Activated naive CD8-positive, alpha-beta T cell treated with anti-CD3 and anti-CD28 coated beads, Interleukin-2, amount 10 ng/mL, durations not matched to agents 7 days and 5 days (primary cell): ENCODE data around the gene CDH26. TPM values are rescaled to one million over a fixed set of nuclear protein-coding genes. Genes with fewer than 3 reads are reported as not detected.

Source experiments
- ATAC-seq: fragments of 150-1000 bp; cut with Tn5 transposase; one replicate; pipeline ENCODE4 v1.10.0; 2021; ENCODE audit warnings: low read depth, moderate library complexity
- POLR2A ChIA-PET: fragments of 350-600 bp; sonication (Branson Sonifier 250); formaldehyde crosslinking; loops from one replicate; lab custom pipeline; 2021; ENCODE audit warnings: antibody characterized with exemption; lab: Charles Lee
- DNase-seq: peaks from one replicate; pipeline ENCODE4 v3.0.0; 2021
- H3K27ac Mint-ChIP-seq: one replicate; pipeline ENCODE4 v1.8.0; 2022; ENCODE audit warnings: mild to moderate bottlenecking, mixed read lengths
- H3K27me3 Mint-ChIP-seq: one replicate; pipeline ENCODE4 v1.8.0; 2022; ENCODE audit warnings: mild to moderate bottlenecking, moderate library complexity, mixed read lengths
- H3K36me3 Mint-ChIP-seq: one replicate; pipeline ENCODE4 v1.8.0; 2021; ENCODE audit warnings: mild to moderate bottlenecking, mixed read lengths
- H3K4me1 Mint-ChIP-seq: one replicate; pipeline ENCODE4 v1.8.0; 2021; ENCODE audit warnings: mixed read lengths
- H3K4me3 Mint-ChIP-seq: one replicate; pipeline ENCODE4 v1.8.0; 2022; ENCODE audit warnings: mild to moderate bottlenecking, moderate library complexity, mixed read lengths
- H3K9me3 Mint-ChIP-seq: one replicate; pipeline ENCODE4 v1.8.0; 2021; ENCODE audit warnings: mixed read lengths
- total RNA-seq, 2 experiments: library from RNA; stranded (reverse); gene quantifications; one replicate each; pipeline ENCODE4 v1.2.3, GENCODE V29; 2021

CDH26 gene
- 1 to 10 TPM; 1.9 to 2.5 TPM for total RNA-seq

DNA sequence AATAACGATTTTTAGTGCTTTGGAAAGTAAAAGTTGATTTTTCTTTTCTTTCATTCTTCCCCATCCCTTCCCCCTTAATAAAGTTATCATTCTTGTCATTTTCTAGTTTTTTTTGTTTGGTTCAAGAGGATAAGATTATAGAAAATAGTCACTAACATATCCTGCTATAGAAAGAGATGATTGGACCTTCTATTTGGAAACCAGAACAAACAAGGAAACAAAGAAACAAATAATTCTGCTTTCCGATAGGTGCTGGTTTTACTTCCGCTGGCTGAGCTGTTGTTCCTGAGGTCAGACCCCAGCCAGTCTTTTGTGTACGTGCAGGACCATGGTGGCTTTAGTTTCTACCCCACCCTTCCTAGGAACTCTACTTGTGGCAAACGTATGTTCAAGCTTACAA, at the start of gene CDH26:
CDH26 (plus strand) TSS at position 301 of the 400 bp plus-strand sequence. CDS start 304 bp downstream, outside the sequence.
- no peaks in the 10 kb centered on the region for H3K9me3 Mint-ChIP-seq
- no peaks in the 10 kb centered on the region for H3K36me3 Mint-ChIP-seq
- POLR2A ChIA-PET = no interaction called here
- ATAC-seq (no peak), DNase-seq (no peak)
- H3K4me3 Mint-ChIP-seq = no peak within 1 kb of the TSS
- no peaks in the 10 kb centered on the region for H3K27me3 Mint-ChIP-seq
- H3K27ac Mint-ChIP-seq = no peak within 1 kb of the TSS
- no peaks in the 10 kb centered on the region for H3K4me1 Mint-ChIP-seq

DNA sequence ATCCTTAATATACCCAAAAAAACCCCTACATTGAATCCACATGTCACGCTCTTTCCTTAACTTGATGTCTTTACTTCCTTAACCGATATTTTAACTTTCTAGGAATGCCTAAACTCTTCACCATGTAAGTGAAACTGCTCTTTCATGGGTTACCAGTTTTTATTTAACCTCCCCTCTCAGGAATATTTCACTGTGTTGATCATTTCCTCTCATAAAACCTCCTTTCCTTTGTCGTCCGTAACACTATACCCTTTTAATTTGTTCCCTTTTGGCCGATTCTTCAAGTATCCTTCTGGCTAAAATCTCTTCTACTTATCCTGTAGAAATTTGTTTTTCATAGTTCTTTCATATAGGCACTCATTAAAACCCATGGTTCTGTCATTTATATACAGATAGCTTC, 49.4 kb upstream of the CDH26 start:
- no peaks in the 10 kb centered on the region for H3K4me1 Mint-ChIP-seq
- H3K27me3 Mint-ChIP-seq = no peaks in the 10 kb centered on the region
- H3K36me3 Mint-ChIP-seq = no peaks in the 10 kb centered on the region
- no peak for ATAC-seq
- H3K4me3 Mint-ChIP-seq = no peak overlapping the region
- H3K9me3 Mint-ChIP-seq = no peaks in the 10 kb centered on the region
- no peak overlapping the region for H3K27ac Mint-ChIP-seq
- POLR2A ChIA-PET = no interaction called here
- DNase-seq = no peak

DNA sequence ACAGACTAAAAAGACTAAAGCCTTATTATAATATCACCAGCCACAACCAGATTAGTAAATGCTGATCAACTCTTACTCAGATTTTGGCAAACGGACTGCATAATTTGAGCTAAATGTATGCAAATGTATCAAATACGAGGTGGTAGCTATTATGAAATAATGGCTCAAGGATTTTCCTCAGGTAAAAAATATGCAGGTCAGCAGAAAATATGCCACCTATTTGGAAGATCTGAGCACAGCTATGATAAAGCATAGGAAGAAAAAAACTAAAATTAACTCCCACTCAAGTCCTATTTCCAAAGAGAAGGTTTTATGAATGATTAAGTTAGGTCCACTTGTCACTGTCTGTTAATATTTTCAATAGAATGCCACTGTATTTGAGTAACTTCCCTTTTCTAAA, 47.2 kb upstream of the CDH26 start:
- Mint-ChIP-seq H3K9me3 (no peaks in the 10 kb centered on the region), H3K4me3 (no peak overlapping the region), H3K27ac (no peak overlapping the region), H3K27me3 (no peaks in the 10 kb centered on the region), H3K36me3 (no peaks in the 10 kb centered on the region), H3K4me1 (no peaks in the 10 kb centered on the region)
- ATAC-seq = no peak
- DNase-seq = no peak
- POLR2A ChIA-PET = no interaction called here

DNA sequence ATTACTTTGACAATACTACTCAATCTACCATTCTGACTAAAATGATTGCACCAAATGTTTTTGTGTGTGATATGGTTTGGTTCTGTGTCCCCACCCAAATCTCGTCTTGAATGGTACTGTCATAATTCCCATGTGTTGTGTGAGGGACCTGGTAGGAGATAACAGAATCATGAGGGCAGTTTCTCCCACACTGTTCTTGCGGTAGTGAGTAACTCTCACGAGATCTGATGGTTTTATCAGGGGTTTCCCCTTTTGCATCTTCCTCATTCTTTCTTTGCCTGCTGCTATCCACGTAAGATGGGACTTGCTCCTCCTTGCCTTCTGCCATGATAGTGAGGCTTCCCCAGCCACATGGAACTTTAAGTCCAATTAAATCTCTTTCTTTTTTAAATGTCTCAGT, 45.6 kb upstream of the CDH26 start:
- H3K4me3 Mint-ChIP-seq = no peak overlapping the region
- no peaks in the 10 kb centered on the region for H3K36me3 Mint-ChIP-seq
- H3K27ac Mint-ChIP-seq = no peak overlapping the region
- no peaks in the 10 kb centered on the region for H3K9me3 Mint-ChIP-seq
- H3K4me1 Mint-ChIP-seq = no peaks in the 10 kb centered on the region
- ATAC-seq = no peak
- DNase-seq = no peak
- H3K27me3 Mint-ChIP-seq = no peaks in the 10 kb centered on the region
- POLR2A ChIA-PET = no interaction called here

DNA sequence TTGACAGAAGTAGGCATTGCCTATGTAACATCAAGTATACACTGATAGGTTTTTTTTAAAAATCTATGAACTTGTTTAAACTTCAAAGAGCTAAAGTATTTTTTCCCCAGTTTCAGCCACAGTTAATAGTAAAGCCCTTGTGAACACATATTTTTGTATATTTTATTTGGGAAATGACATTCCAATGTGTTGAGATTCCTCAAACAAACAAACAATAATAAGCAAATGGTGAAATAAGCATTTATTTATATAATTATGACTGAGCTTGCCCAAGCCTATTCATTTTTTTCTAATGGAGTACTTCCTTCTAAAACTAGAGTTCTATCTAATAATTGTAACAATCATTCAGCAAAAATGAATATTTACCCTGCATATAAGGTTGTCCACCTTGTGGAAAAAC, 37.3 kb upstream of the CDH26 start:
- Mint-ChIP-seq H3K4me1 (peaks cover 2% of the 10 kb centered on the region), H3K36me3 (no peaks in the 10 kb centered on the region), H3K9me3 (no peaks in the 10 kb centered on the region), H3K4me3 (no peak overlapping the region), H3K27ac (no peak overlapping the region), H3K27me3 (peaks cover 12% of the 10 kb centered on the region)
- DNase-seq (no peak), ATAC-seq (no peak)
- POLR2A ChIA-PET = no interaction called here

DNA sequence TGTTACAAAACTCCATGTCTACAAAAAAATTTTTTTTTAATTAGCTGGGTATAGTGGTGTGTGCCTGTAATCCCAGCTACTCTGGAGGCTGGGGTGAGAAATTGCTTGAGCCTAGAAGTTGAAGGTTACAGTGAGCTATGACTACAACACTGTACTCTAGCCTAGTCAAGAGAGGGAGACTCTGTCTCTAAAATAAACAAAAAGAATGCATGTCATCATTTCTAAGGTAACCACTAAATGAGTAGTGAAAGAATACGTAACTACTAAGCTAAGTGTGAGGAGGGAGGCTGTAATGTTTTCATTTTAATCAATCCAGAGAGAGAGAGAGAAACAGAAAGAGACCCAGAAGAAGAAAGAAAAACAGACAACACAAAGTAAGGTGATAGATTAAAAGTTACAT, 34.7 kb upstream of the CDH26 start:
- no peak overlapping the region for H3K27ac Mint-ChIP-seq
- no peaks in the 10 kb centered on the region for H3K9me3 Mint-ChIP-seq
- no peak overlapping the region for H3K4me3 Mint-ChIP-seq

DNA sequence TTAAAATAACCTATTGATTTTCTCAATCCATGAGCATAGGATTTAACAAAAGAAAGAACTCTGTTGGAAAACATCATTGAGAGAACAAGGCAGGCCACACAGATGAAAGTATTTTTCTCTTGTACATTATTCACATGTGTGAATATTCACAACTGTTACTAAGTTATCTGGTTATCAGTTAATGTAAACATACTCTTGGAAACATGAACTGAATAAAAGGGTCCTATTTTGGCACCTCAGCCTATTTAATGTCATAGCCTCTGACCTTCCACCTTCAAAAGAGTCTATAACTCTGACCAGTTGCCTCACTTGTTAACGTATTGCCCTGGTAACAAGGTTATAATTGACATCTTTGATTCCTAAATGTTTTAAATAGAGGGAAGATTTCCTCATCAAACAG, 32.9 kb upstream of the CDH26 start:
- ATAC-seq (no peak), DNase-seq (no peak)
- Mint-ChIP-seq H3K27ac (no peak overlapping the region), H3K27me3 (peaks cover 20% of the 10 kb centered on the region), H3K4me3 (no peak overlapping the region), H3K4me1 (peaks cover 4% of the 10 kb centered on the region), H3K36me3 (peaks cover 2% of the 10 kb centered on the region), H3K9me3 (no peaks in the 10 kb centered on the region)
- POLR2A ChIA-PET = no interaction called here

More for the DNA sequence above, 34.7 kb upstream of the CDH26 start:
- Mint-ChIP-seq H3K4me1 (peaks cover 2% of the 10 kb centered on the region), H3K36me3 (no peaks in the 10 kb centered on the region), H3K27me3 (peaks cover 12% of the 10 kb centered on the region)
- ATAC-seq = no peak
- no peak for DNase-seq
- POLR2A ChIA-PET = interaction anchor here (0.6 kb wide), 1 partner anchor 165 kb away, joined by 3 read pairs; no protein-coding TSS in a partner anchor

DNA sequence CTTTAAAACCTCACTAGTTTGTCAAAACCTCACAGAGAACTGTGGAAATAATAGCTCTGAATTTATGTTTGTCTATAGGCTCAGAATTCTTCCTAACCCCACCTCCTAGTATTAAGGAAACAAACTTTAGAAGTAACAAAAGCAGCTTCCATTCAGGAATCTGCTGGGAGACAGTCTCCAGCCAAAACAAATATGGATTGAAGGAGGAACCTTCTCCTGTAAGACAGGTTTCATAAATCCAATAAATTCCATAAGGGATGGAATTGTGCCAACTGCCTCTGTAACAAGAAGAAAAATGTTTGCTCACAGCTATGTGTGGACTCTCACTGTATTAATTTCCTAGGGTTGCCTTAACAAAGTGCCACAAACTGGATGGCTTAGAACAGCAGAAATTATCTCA, 32.3 kb upstream of the CDH26 start:
- POLR2A ChIA-PET = no interaction called here
- H3K4me3 Mint-ChIP-seq = no peak overlapping the region
- peaks cover 4% of the 10 kb centered on the region for H3K4me1 Mint-ChIP-seq
- no peaks in the 10 kb centered on the region for H3K9me3 Mint-ChIP-seq
- ATAC-seq (no peak), DNase-seq (no peak)
- peaks cover 2% of the 10 kb centered on the region for H3K36me3 Mint-ChIP-seq
- no peak overlapping the region for H3K27ac Mint-ChIP-seq
- peaks cover 19% of the 10 kb centered on the region for H3K27me3 Mint-ChIP-seq

DNA sequence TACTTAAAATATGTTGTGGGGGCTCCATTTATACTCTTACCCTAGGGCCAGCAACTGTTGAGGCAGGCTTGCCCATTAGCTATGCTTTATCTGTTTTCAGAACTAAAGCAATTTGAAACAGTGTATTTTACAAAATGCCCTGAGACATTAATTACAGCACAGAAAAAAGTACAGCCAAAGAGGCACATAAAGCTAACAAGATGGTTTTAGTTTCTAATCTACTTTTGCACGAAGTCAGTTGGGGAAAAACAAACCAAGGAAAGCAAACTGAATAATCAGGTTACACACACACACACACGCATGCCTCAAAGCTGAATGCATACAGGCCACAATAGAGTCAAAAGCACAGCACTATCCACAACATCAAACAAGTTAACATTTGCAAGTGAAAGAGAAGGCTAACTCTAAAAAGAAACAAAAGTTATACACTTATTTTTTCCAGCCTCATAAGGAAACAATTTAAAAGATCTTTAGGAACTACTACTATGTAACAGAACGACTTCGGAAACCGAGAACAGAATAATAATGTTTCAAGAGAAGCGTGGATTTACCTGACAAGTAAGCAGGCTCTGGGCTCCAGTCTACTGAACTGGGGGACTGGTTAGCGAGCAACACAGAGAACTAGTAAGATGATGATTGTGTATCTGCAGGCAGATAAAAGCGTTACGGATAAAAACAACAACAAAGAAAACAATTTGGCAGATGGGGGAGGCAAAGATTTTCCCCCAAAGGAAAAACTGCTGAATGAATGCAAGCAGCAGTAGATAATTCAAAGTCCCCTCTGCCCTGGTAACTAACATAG, 26.5 kb upstream of the CDH26 start:
- H3K9me3 Mint-ChIP-seq = no peaks in the 10 kb centered on the region
- H3K27ac Mint-ChIP-seq = peak overlapping the region; percentile 75
- H3K36me3 Mint-ChIP-seq = peaks cover 4% of the 10 kb centered on the region
- peaks cover 17% of the 10 kb centered on the region for H3K4me1 Mint-ChIP-seq
- ATAC-seq = no peak
- DNase-seq = no peak
- H3K27me3 Mint-ChIP-seq = peaks cover 8% of the 10 kb centered on the region
- POLR2A ChIA-PET = interaction anchor here (2.2 kb wide), 1 partner anchor 9 kb away, joined by 11 read pairs; the partner anchor contains the start of genes FAM217B and PPP1R3D
- H3K4me3 Mint-ChIP-seq = peak overlapping the region; percentile 73

DNA sequence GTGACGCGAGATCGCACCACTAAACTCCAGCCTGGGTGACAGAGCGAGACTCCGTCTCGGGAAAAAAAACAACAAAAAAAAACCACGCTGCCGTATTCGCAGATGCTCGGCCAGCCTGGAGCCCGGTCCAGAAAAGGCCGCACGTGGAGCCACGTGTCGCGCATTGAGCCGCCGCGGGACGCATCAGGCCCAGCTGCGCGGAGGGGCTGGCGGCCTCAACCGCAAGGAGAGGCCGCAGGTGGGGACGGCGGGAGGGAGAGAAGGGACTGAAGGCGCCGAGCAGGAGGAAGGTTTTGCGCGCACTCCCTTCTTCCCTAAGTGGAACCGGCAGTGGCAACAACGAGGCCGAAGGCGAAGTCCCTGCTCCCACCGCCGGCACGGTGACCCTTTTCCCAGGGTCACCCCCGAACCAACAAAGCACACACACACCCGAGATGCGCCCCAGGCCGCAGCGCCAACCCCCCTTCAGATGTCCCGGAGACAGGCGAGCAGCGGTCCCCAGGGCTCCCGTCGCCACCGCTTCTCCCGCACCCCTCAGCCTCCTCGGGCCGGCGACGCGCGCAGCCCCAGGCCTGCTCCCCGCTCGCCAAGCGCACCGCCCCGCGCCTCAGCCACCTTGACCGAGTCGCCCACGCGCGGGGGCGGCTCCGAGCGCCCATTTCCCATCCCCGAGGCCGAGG, 25.5 kb upstream of the CDH26 start:
- no peak overlapping the region for H3K27ac Mint-ChIP-seq
- ATAC-seq (no peak), DNase-seq (no peak)
- peaks cover 19% of the 10 kb centered on the region for H3K4me1 Mint-ChIP-seq
- POLR2A ChIA-PET = interaction anchor here (2.2 kb wide), 1 partner anchor 8 kb away, joined by 11 read pairs; the partner anchor contains the start of genes FAM217B and PPP1R3D
- peaks cover 4% of the 10 kb centered on the region for H3K36me3 Mint-ChIP-seq
- peaks cover 8% of the 10 kb centered on the region for H3K27me3 Mint-ChIP-seq
- no peaks in the 10 kb centered on the region for H3K9me3 Mint-ChIP-seq
- peak overlapping the region; percentile 73 for H3K4me3 Mint-ChIP-seq

DNA sequence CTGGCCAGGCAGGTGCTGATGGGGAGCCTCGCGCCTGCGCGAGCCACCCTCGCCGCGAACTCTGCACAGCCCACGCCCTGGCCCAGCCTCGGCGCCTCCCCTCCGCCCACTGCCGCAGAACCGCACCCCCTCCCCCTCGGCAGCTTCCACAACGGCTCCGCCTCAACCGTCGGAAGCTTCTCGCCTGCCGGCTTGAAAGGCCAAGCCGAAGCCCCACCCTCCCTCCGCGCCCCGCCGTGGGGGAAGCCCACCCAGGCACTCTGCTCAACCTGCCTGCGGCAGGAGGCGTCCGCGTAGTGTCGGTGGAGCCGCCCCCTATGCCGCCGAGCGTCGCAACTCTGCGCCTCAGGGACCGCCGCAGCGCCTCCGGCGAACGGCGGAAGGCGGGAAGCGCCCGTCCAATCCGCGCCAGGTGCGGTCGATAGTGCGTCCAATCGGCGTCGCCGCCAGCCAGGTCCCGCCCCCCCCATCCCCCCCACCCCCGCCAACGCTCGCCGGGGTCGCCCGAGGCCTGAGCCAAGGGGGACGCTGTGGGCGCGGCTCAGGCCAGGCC, 24.9 kb upstream of the CDH26 start, which contains the start of gene SYCP2:
SYCP2 (minus strand) TSS at position 342 of the 553 bp plus-strand sequence. CDS start 11,224 bp downstream, outside the sequence.
- peak; percentile 83 for ATAC-seq
- peaks cover 9% of the 10 kb centered on the region for H3K36me3 Mint-ChIP-seq
- no peaks in the 10 kb centered on the region for H3K9me3 Mint-ChIP-seq
- peak; percentile 74 for DNase-seq
- peak within 1 kb of the TSS; percentile 70 for H3K27ac Mint-ChIP-seq
- H3K4me3 Mint-ChIP-seq = peak within 1 kb of the TSS; percentile 77
- POLR2A ChIA-PET = no interaction called here
- H3K27me3 Mint-ChIP-seq = peaks cover 8% of the 10 kb centered on the region
- peaks cover 25% of the 10 kb centered on the region for H3K4me1 Mint-ChIP-seq

DNA sequence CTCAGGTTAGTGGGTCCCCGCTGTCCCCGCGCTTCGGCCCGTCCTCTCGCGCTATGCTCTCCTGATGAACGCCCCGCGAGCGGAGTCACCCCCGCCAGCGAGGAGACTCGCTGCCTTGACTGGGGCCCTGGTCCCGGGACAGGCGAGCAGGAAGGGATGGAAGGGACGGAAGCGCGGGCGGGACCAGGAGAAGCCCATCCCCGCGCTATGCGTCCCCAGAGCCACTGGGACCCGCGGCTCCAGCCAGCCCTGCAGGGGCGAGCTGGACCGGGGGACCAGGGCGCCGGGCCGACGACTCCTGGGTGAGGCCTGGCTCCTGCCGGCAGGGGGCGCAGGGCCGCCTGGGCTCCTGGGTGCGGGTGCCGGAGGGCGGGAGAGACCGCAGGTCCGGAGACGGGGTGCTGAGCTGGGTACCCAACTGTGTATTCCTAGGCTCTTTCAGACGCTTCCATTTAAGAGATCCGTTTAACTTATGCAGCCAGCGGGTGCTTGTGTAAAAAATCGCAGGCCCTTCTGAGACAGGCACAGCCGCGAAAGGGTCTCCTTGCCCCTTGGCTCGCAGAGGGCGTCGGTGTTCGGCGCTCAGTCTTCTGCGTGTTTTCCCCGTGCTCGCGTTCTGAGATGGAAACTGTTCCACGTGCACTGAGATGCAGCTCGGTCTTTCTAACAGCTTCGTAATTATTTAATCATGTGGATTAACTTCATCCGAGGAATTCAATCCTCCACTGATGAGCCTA, 24.2 kb upstream of the CDH26 start:
- Mint-ChIP-seq H3K27ac (peak overlapping the region; percentile 70), H3K36me3 (peaks cover 13% of the 10 kb centered on the region), H3K4me1 (peaks cover 29% of the 10 kb centered on the region), H3K4me3 (peak overlapping the region; percentile 77), H3K9me3 (no peaks in the 10 kb centered on the region), H3K27me3 (peaks cover 3% of the 10 kb centered on the region)
- ATAC-seq (peak; percentile 76), DNase-seq (peak; percentile 91)
- POLR2A ChIA-PET = no interaction called here
